OCI-LY1 (cell line): ENCODE measurements around the gene APOF.
"Not testable (repeated sequence)": the region's sequence is repeated elsewhere in the genome, so short reads cannot be mapped to it uniquely, and the experiment has no call there.

Experiments used
- H2AFZ ChIP-seq: fragments of 200-600 bp; sonication (generic), shearing (Covaris generic); 2 replicates; pipeline ENCODE4 v1.6.0; 2014; ENCODE audit warnings: antibody characterized with exemption, mild to moderate bottlenecking, low read length
- H3F3A ChIP-seq: fragments of 200-600 bp; sonication (generic), shearing (Covaris generic); 2 replicates; pipeline ENCODE4 v1.6.0; 2014; ENCODE audit warnings: mild to moderate bottlenecking, antibody characterized with exemption, low read length, moderate library complexity; ENCODE audit not compliant: insufficient read depth
- H3K27ac ChIP-seq: fragments of 200-600 bp; sonication (generic); 2 replicates; pipeline ENCODE4 v1.5.1; 2014; ENCODE audit warnings: low read length, mixed run types, mild to moderate bottlenecking, low read depth; ENCODE audit not compliant: poor library complexity, severe bottlenecking
- H3K27me3 ChIP-seq: fragments of 200-600 bp; sonication (generic); 2 replicates; pipeline ENCODE4 v1.6.0; 2014; ENCODE audit warnings: antibody characterized with exemption, mild to moderate bottlenecking, low read length, moderate library complexity; ENCODE audit not compliant: insufficient read depth
- H3K36me3 ChIP-seq: fragments of 200-600 bp; sonication (generic); 2 replicates; pipeline ENCODE4 v1.6.1; 2014; ENCODE audit warnings: mild to moderate bottlenecking, antibody characterized with exemption, low read length, moderate library complexity, mixed read lengths; ENCODE audit not compliant: insufficient read depth
- H3K4me1 ChIP-seq: fragments of 200-600 bp; sonication (generic); 2 replicates; pipeline ENCODE4 v1.5.1; 2014; ENCODE audit warnings: mild to moderate bottlenecking, low read length, moderate library complexity; ENCODE audit not compliant: insufficient read depth, severe bottlenecking
- H3K4me2 ChIP-seq: fragments of 200-600 bp; sonication (generic), shearing (Covaris generic); 2 replicates; pipeline ENCODE4 v1.6.1; 2014; ENCODE audit warnings: low read length
- H3K4me3 ChIP-seq: fragments of 200-600 bp; sonication (generic); 2 replicates; pipeline ENCODE4 v1.5.1; 2014; ENCODE audit warnings: low read length, low read depth, mild to moderate bottlenecking, mixed read lengths; ENCODE audit not compliant: poor library complexity, severe bottlenecking
- H3K79me2 ChIP-seq: fragments of 200-600 bp; shearing (Covaris generic); 2 replicates; pipeline ENCODE4 v1.6.1; 2016; ENCODE audit warnings: mixed run types, low read length, mixed read lengths; ENCODE audit not compliant: insufficient read depth
- H3K9ac ChIP-seq: fragments of 200-600 bp; sonication (generic), shearing (Covaris generic); 2 replicates; pipeline ENCODE4 v1.6.1; 2014; ENCODE audit warnings: mild to moderate bottlenecking, low read length, mixed read lengths
- H3K9me2 ChIP-seq: fragments of 200-600 bp; sonication (generic), shearing (Covaris generic); 2 replicates; pipeline ENCODE4 v1.6.1; 2014; ENCODE audit warnings: low read depth, mild to moderate bottlenecking, low read length, mixed read lengths
- H3K9me3 ChIP-seq: fragments of 200-600 bp; shearing (Covaris generic); 2 replicates; pipeline ENCODE4 v1.6.1; 2014; ENCODE audit warnings: low read length, mixed read lengths
- H4K20me1 ChIP-seq: fragments of 200-600 bp; sonication (generic), shearing (Covaris generic); 2 replicates; pipeline ENCODE4 v1.6.0; 2016; ENCODE audit warnings: mild to moderate bottlenecking, low read length; ENCODE audit not compliant: insufficient read depth
- CTCF ChIP-seq: fragments of 200-600 bp; sonication (generic), shearing (Covaris generic); IDR thresholded peaks from 2 replicates; pipeline ENCODE4 v1.5.1; 2017; ENCODE audit warnings: mild to moderate bottlenecking, antibody characterized with exemption, low read length, moderate library complexity, mixed read lengths
- EZH2 ChIP-seq: fragments of 200-600 bp; sonication (generic), shearing (Covaris generic); IDR thresholded peaks from 2 replicates; pipeline ENCODE4 v1.8.0; 2017; ENCODE audit warnings: borderline replicate concordance, mixed run types, mild to moderate bottlenecking, antibody characterized with exemption, low read length, moderate library complexity, mixed read lengths

The APOF gene

GRCh38 chr12:56348776-56349175 lies 13.9 kb downstream of the APOF start:
- Histone ChIP-seq H4K20me1 (no peaks in the 10 kb centered on the region), H3K27me3 (no peaks in the 10 kb centered on the region), H3K4me3 (no peak overlapping the region), H3K36me3 (peaks cover 71% of the 10 kb centered on the region), H2AFZ (no peak overlapping the region), H3K4me1 (no peaks in the 10 kb centered on the region), H3K9me3 (no peaks in the 10 kb centered on the region), H3K9ac (no peak overlapping the region), H3K4me2 (no peak overlapping the region), H3K9me2 (no peaks in the 10 kb centered on the region), H3F3A (no peaks in the 10 kb centered on the region), H3K79me2 (no peaks in the 10 kb centered on the region), H3K27ac (no peak overlapping the region)
- TF ChIP-seq CTCF (no peak), EZH2 (no peak)

GRCh38 chr12:56347255-56347654 lies 15.4 kb downstream of the APOF start:
- H3K27ac ChIP-seq, H3K79me2 ChIP-seq, H2AFZ ChIP-seq, H3K4me3 ChIP-seq, H3K27me3 ChIP-seq, H4K20me1 ChIP-seq, H3K9ac ChIP-seq, H3K4me2 ChIP-seq, H3K9me2 ChIP-seq, H3F3A ChIP-seq, H3K9me3 ChIP-seq, H3K4me1 ChIP-seq: not testable (repeated sequence)
- peaks cover 70% of the 10 kb centered on the region for H3K36me3 ChIP-seq

GRCh38 chr12:56346675-56347074 lies 16.0 kb downstream of the APOF start:
- Histone ChIP-seq H3K36me3 (peaks cover 68% of the 10 kb centered on the region), H3K4me1 (no peaks in the 10 kb centered on the region), H4K20me1 (no peaks in the 10 kb centered on the region), H3K4me2 (no peak overlapping the region), H3K9me2 (no peaks in the 10 kb centered on the region), H3K9ac (no peak overlapping the region), H3K27me3 (no peaks in the 10 kb centered on the region), H3K4me3 (no peak overlapping the region), H3K79me2 (no peaks in the 10 kb centered on the region), H3F3A (no peaks in the 10 kb centered on the region), H3K27ac (no peak overlapping the region), H2AFZ (no peak overlapping the region), H3K9me3 (no peaks in the 10 kb centered on the region)
- TF ChIP-seq CTCF = peak; percentile 32; the same call in 1 of the 2 replicates
- no peak for TF ChIP-seq EZH2

GRCh38 chr12:56342290-56342689 lies 20.4 kb downstream of the APOF start:
- H3K4me3 ChIP-seq, H3K27me3 ChIP-seq, H3F3A ChIP-seq, H3K9ac ChIP-seq, H4K20me1 ChIP-seq, H3K4me2 ChIP-seq, H2AFZ ChIP-seq, H3K9me2 ChIP-seq, H3K9me3 ChIP-seq, H3K79me2 ChIP-seq, H3K27ac ChIP-seq: not testable (repeated sequence)
- peaks cover 30% of the 10 kb centered on the region for H3K36me3 ChIP-seq
- H3K4me1 ChIP-seq = peaks cover 16% of the 10 kb centered on the region
